Left lobe of liver (tissue), 2 donors: Measurements from ENCODE around the gene FAM89A. TPM values are rescaled to one million over a fixed set of nuclear protein-coding genes. Genes with fewer than 3 reads are reported as not detected.
"Not testable (repeated sequence)": the region's sequence is repeated elsewhere in the genome, so short reads cannot be mapped to it uniquely, and the experiment has no call there.

Experiments used
- ATAC-seq: fragments of 200-7000 bp; cut with Tn5 transposase; one replicate; pipeline ENCODE4 v1.9.1; 2020; ENCODE audit warnings: mild to moderate bottlenecking, moderate library complexity
- DNase-seq: peaks from one replicate; pipeline ENCODE4 v3.0.0-alpha.2; 2020; ENCODE audit warnings: low spot score
- total RNA-seq: library from RNA; stranded (reverse); gene quantifications from one replicate; pipeline ENCODE4 v1.2.1, GENCODE V29; 2021
- donor health status: DM: no; HTN: no; CAD: no; lungs with moderate emphysema.
- donor health status: DM: no; HTN: yes; CAD: no.

FAM89A gene
- total RNA-seq, 1 donor from 2014 or later, result 3.3 TPM

DNA sequence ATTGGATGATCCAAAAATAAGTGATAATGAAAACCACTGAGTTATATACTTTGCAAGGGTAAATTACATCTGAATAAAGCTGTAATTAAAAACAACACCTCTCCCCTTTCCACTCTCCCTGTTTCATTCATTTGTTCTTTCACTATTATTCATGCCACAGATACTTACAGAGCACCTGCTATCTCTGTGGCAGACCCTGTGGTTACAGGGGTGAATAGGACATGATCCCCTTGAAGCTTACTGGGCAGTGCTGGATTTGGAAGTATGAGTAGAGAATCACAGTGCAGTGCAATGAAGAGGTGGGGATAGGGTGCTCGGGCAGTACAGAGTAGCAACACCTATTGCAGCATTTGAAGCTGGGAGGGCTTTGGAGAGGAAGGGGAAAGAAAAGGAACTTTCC is 39.4 kb downstream of the FAM89A start:
- ATAC-seq, result no peak
- DNase-seq, result no peak

DNA sequence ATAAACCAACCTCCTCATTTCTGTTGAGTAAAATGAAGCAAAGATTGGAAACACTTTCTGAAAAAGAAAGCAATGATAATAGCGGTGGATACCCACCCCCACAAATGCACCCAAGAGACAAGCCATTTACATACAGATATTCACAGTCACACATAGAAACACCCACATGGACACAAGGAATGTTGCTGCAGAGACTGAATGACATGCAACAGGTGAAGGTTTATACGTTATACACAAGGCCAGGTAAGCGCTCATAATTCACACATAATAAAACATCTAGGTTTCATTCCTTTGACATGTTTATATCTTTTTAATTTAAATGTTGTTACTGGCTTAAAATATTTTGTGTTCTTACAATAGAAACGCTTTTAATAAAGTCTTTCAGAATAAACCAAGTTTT is 39.9 kb downstream of the FAM89A start:
- no peak for ATAC-seq
- DNase-seq, result no peak

DNA sequence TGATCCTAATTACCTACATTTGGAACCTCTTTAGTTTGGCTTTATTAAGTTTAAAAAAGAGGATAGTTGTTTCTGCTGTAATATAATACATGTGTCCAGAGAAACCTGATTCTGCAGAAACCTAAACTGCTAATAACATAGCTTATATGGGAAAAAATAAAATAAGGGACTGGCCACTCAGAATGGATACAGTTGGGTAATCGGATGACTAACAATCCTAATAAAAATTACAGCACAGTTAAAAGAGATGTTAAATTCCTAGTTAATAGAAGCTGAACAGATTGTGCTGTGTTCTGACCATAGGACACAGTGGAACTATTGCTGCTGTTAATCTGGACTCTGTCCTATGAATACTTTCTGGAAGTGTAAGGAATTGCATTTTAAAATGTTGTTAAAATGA is 45.2 kb downstream of the FAM89A start:
- DNase-seq, result no peak
- ATAC-seq, result no peak

- ATAC-seq, result no peak
- no peak for DNase-seq
These were observed 47.8 kb downstream of the FAM89A start for GRCh38 chr1:230992100-230992774.

- DNase-seq, result no peak
- no peak for ATAC-seq
These were observed 52.6 kb downstream of the FAM89A start for GRCh38 chr1:230987448-230987847.

- DNase-seq, result no peak
- no peak for ATAC-seq
These were observed 53.1 kb downstream of the FAM89A start for GRCh38 chr1:230986976-230987375.

GRCh38 chr1:230985711-230986110 is 54.3 kb downstream of the FAM89A start:
- ATAC-seq (no peak), DNase-seq (no peak)

DNA sequence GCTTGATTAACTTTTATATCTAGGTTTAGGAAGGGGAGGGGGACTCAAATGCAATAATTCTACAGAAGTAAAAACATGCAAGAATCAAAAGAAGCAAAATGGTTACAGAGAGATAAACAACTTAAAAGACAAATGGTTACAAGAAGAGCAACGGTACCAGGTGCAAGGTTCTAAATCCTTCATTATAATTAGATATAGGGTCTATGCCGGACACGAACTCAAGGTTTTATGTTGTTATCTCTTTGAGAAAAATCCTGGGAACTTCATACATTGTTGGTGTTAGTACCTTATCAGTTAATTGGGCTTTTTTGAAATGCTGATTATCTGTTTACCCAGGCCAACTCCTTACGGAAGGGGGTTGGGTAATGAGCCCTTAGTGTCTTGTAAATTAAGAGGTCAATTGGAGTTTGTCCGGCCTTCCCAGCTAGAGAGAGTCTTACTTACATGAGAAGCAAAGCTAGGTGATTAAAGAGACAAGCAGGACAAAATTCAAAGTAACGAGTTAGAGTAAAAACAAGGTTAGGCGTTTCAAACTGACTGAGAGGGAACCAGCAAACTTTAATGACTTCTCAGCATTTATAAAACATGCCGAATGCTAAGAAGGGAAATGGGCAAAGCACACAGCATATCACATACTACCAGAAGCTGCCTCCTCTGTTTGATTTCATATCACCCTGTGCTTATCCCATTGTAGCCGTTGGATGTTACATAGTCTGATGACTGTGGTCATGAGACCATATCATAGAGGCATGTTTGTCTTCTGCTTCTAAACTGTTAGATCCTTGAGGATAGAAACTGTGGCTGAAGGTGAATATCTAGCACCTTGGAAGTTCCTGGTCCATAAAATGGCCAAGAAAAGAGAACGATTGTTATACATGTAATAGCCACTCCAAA is 55.2 kb downstream of the FAM89A start:
- ATAC-seq, DNase-seq: not testable (repeated sequence)

DNA sequence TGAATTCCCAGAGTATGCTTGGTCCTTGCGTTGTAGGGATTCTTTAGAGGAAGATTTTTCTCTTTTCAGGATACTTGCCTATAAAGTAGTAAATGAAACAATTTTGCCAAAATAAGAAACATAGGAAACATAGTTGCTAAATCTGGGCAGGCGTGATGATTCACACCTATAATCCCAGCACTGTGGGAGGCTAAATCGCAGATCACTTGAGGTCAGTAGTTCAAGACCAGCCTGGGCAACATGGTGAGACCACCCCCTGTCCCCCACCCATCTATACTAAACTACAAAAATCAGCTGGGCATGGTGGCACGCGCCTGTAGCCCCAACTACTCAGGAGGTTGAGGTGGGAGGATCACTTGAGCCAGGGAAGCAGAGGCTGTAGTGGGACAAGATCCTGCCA is 56.2 kb downstream of the FAM89A start:
- no peak for ATAC-seq
- DNase-seq, result no peak

- ATAC-seq (no peak), DNase-seq (no peak)
These were observed 57.4 kb downstream of the FAM89A start for GRCh38 chr1:230982696-230983095.

GRCh38 chr1:230979952-230980351 is 60.1 kb downstream of the FAM89A start:
- ATAC-seq, result no peak
- DNase-seq, result no peak

- ATAC-seq (no peak), DNase-seq (no peak)
These were observed 60.7 kb downstream of the FAM89A start for GRCh38 chr1:230979389-230979716.

DNA sequence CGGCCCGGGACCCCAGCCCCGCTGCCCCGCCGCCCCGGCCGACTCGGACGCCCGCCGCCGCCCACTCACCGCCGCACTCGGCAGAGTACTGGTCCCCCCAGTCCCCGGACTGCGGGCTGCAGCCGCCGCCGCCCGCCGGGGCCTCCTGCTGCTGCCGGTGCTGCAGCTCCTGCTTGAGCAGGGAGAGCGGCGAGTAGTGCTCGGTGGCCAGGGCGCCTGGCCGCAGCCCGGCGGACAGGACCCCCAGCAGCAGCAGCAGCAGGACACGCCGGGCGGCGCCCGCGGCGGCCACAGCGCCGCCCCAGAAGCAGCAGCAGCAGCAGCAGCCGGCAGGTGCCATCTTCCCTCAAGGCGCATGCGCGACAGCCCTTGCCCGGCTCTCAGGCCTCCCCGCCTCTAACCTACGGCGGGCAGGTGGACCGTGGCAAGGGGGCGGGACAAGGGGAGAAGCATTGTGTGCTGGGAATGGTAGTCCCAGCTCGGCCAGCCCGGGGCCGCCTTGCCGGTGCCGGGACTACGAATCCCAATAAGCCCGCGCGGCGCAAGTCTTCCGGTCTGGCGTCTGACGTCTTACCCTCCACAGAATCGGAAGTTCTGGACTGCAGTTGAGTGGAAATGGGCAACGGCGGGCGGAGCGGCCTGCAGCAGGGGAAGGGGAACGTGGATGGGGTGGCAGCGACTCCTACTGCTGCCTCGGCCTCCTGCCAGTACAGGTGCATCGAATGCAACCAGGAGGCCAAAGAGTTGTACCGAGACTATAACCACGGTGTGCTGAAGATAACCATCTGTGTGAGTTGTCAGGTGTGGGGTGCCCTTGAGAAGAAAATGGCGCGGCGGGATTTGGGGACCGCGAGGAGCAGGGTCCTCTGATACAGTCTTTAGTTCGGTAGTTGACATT is 61.3 kb downstream of the FAM89A start, which contains the start of the genes ARV1 and TTC13:
TSS of gene ARV1 (plus strand) at position 604 of the 898 bp plus-strand sequence. CDS start at position 616, 12 bp downstream.
TSS of gene TTC13 (minus strand) at position 371 of the 898 bp plus-strand sequence. CDS start at position 340, 31 bp downstream.
- ATAC-seq, result peak; percentile 99
- peak; percentile 99 for DNase-seq

DNA sequence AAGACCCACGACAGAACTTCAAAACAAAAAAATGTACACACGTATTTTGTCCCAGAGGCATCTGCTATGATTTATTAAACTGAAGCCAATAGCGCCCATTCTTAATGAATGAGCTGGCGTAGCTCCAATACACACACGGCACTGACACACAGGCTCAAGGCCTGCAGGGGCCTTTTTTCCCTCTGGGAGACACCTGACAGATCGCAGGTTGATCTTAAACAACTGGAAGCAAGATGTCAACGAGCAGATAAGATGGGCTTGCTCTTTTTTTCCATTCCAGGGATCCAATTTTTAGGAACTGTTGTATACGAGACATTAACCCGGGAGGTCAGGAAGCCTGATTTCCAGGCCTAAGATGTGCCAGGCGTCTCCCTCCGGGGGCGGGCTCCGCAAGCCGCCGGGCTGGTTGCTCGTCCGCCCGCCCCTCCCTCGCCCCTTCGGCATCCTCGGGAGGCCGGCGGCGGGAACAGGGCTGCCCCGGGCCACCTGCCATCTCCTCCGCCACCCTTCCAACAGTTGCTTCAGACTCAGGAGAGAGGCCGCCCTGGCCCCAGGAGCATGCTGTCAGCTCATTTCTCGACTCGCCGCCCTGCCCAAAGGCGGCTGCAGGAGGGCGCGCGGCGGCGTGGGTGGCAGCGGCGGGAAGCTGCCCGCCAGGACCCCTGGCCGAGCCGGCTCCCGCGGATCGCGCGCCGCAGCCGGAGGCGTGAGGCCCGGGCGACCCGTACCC is 62.1 kb downstream of the FAM89A start:
- DNase-seq (peak; percentile 54), ATAC-seq (no peak)

DNA sequence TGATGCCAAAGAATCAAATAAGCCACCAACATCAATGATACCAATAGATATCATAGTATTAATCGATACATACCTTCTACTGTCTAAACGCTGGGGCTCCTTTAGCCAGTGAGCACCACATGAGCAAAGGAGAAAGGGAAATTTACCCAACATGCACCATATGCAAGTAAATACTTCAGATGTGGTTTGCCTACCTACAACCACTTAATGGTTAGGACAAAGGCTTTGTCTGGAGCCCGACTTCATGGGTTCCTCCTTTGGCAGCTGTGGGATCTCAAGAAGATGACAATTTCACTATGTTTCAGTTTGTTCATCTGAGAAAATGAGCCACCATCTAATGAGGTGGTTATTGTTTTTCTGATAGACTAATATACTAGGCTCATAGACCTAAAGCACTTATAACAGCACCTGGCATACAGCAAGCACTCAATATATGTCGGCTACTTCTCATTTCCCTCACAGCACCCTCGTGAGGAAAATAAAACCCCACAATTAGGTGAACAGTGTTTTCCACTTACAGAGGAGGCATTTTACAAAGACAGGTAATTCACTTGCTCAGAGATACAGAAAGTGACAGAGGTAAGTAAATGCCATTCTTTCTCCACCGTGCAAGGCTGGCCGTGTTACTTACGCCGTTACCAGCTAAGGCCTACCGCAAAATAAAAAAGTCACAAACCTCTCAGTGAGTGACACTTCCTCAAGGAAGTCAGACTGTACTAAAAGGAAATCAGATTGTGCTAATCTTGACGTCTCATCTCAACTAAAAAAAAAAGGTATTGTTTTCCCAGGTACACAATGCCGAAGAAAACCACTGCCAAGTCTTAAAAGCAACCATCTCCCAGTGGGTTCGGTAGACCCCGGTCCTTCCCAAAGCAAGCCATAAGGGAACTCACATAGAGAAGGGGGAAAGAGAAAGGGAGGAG is 63.0 kb downstream of the FAM89A start:
- DNase-seq (no peak), ATAC-seq (no peak)

DNA sequence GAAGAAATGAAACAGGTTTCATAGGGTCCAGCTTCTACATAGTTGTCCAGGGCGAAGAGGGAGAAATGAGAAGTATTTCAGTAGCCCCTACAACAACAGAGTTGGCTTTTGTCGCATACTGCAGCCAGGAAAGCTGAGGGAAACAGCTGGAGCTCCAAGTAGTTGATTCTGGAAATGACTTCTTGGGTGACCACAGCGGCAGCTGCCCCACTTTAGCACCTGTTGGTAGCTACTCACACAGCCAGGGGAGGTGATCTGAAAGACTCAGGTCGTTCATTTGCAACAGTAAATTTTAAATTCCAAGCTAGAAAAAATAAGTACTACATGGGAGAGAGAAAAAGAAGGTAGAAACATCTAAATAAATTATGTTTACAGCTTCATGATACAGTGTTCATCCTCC is 63.7 kb downstream of the FAM89A start:
- ATAC-seq (no peak), DNase-seq (no peak)

- ATAC-seq (no peak), DNase-seq (no peak)
These were observed 64.4 kb downstream of the FAM89A start for GRCh38 chr1:230975636-230976035.

DNA sequence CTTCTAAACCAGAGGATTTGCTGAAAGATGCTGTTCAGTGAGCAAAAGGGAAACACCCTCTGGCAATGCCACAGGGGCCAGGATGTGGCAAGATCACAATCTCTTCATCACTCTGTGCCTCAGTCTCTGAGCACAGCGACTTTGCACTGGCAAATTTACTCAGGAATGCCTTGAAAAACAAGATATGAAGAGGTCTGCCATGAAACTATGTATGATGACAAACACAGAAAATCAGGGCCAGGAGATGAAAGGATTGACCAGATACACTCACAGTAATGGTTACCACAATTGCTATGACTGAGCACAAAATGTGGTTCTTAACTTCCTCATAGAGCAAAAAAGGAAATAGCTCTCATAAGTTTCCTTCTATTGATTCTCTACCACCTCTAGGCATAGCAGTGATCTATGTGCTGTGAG is 67.2 kb downstream of the FAM89A start:
- ATAC-seq (no peak), DNase-seq (no peak)

- no peak for DNase-seq
- no peak for ATAC-seq
These were observed 68.3 kb downstream of the FAM89A start for GRCh38 chr1:230971771-230972170.
